GM19463 (cell line): Measurements from ENCODE around the gene SLC38A3.
"Not testable (repeated sequence)": the region's sequence is repeated elsewhere in the genome, so short reads cannot be mapped to it uniquely, and the experiment has no call there.

Source experiments
- ATAC-seq: cut with Tn5 transposase; IDR thresholded peaks from one replicate; pipeline ENCODE4 v1.9.1; 2021; ENCODE audit warnings: mild to moderate bottlenecking, moderate library complexity; ENCODE audit not compliant: unreplicated experiment

SLC38A3 gene

DNA sequence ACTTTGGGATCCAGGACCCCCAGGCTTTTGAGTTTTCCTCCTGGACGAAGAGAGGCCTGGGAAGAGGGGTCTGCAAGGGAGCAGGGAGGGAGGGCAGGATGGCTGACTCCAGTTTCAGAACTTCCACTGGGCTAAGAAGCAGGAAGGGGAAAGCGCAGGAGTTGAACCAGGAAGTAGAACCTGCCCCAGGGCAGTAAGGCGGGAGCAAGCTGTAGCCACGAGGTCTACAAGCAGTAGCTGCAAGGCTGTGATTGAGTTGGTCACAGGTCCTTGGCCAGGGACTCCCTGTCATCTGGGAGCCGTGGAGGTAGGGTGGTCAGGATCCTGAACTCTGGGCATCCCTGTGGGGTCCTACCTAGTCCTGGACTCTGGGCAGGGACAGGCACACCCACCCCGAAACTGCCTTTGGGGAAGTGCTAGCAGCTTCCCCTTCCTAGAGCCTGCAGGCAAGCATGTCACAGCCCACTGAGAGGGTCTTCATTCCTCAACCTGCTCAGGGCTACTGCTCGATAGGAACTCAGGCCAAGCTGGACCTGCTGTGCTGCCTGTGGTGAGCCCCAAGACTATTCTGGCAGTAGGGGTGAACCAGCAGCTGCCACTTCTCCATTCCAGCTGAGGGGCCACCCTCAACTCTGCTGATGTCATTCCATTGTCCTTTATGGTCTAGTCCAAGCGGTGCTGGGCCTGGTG is 25.2 kb downstream of the SLC38A3 start:
- ATAC-seq = no peak

- ATAC-seq = no peak
Observed at GRCh38 chr3:50230794-50231125, 25.7 kb downstream of the SLC38A3 start.

DNA sequence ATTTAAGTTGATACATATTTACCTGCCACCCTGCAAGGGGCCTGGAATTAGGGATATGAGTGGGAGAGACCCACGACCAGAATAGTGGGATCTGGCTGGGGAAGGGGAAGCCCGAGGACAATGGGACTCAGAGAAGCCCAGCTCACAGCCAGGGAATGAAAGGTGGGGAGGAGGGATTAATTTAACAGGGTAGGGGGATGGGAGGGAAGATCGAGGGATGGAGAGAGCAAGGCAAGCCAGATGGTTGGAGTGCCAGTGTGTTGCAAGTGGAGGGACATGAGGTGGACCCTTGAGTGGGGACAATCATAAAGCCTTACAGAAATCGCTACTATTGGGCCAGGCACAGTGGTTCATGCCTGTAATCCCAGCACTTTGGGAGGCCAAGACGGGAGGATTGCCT is 26.5 kb downstream of the SLC38A3 start:
- no peak for ATAC-seq

DNA sequence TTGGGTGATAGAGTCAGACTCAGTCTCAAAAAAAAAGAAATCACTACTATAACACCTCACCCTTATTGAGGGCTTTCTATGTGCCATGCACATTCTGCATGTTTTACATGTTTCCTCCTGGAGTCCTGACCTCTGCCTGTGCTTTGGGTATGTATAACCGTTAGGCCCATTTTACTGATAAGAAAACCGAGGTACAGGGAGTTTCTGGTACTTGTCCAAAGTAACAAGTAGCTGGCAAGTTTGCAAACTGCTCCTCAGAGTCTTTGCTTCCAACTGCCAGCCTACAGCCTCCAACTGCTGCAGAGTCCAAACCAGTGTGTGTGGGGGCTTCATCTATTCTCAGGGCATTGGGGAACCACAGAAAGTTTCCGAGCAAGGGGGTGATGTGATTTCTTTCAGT is 27.2 kb downstream of the SLC38A3 start:
- no peak for ATAC-seq

DNA sequence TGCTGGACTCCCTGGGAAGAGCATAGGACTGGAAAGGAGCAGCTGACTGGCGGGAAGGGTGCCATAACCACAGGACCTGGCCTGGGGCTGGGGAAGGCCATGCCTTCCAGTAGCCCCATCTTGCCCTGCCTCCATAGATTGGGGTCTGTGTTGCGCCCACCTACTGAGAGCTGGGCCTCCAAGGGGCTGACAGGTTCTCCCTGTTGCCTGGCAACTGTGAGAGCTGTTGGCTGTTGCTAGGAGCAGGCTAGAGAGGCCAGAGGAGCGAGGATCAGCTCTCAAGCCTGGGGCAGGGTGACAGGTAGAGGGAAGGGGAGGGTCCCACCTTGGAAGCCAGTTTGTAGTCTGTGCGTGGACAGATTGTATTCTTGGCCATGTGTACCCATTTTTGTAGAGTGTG is 28.1 kb downstream of the SLC38A3 start:
- no peak for ATAC-seq

DNA sequence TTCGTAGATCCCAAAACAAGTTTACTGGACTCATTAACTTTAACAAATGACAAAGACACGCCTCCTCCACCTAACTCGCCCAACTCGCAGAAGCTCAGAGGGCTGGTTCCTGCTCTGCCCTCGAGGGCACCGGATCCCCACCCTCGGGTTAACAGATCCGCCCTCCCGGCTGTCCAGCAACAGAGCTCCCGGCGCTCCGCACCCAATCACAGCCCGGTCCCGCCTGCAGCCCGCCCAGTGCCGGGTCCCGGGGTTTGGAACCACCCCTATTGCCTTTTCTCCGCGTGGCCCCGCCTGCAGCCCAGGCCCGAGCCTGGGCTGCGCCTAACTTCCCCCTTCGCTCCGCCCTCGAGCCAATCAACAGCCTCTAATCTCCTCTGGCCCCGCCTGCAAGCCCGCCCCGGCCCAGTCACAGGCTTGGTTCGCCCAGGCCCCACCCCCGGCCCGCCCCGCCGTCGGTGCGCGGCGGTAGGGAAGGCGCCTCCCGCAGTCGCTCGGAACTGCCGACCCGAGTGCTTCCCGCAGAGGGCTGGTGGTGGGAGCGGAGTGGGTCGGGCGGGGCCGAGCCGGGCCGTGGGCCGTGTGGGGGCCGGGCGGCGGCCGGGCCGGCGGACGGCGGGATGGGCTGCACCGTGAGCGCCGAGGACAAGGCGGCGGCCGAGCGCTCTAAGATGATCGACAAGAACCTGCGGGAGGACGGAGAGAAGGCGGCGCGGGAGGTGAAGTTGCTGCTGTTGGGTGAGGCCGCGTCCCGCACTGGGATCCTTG is 30.8 kb downstream of the SLC38A3 start, which contains the start of gene GNAI2:
Gene GNAI2, plus strand, starts transcription at position 489 of the 768 bp plus-strand sequence. Its CDS starts 132 bp downstream, at position 621.
- ATAC-seq = peak; percentile 92

DNA sequence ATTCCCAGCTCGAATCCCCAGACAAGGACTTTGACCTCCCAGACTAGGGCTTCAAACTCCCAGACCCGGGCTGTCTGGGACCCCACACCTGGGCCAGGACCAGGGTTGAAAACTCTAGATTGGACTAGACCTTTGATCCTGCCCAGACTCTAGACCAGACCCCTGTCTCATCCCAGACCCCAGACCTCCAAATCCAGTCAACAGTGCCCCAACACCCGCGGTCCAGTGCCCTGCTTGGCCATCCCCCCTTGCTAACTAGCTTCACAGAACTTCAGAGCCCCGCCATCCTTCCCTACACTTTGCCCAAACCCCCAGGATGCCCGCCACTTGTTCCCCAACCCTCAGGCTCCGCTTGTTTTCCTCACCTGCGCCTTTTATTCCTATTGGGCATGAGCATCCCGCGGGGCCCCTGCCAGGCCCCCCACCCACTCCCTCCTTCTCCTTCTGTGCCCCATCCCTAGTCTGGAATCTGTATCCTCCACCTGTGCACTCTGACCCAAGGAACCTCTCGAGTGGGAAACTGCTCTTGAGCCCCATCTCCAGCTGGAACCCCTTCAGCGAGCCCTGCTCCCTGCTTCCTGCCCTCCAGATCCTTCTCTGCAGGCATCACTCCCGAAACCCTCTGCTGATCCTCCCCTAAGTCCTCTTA is 31.5 kb downstream of the SLC38A3 start:
- no peak for ATAC-seq

DNA sequence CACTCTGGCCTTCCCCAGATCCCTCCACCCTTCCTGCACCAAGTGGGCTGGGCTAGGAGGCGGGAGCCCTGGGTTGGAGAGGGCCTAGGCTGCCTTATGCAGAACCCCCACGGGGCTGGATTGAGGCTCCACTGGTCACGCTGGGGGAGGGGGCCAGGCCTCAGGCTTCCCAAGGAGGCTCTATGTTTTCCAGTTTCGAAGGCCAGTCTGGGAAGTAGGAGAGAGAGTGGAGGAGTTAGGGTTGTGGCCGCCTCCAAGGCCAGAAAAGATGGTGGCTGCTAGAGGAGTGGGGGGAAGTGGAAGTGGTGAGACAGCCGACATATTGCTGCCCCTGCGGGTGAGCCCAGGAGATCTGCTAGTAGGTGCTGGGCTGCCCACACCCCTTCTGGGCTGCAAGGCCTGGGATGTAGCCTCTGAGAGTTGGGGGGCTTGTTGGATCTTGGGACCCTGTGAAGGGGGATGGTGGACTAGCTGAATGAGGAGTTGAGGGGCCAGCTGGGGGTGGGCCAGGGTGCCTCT is 32.1 kb downstream of the SLC38A3 start:
- no peak for ATAC-seq

DNA sequence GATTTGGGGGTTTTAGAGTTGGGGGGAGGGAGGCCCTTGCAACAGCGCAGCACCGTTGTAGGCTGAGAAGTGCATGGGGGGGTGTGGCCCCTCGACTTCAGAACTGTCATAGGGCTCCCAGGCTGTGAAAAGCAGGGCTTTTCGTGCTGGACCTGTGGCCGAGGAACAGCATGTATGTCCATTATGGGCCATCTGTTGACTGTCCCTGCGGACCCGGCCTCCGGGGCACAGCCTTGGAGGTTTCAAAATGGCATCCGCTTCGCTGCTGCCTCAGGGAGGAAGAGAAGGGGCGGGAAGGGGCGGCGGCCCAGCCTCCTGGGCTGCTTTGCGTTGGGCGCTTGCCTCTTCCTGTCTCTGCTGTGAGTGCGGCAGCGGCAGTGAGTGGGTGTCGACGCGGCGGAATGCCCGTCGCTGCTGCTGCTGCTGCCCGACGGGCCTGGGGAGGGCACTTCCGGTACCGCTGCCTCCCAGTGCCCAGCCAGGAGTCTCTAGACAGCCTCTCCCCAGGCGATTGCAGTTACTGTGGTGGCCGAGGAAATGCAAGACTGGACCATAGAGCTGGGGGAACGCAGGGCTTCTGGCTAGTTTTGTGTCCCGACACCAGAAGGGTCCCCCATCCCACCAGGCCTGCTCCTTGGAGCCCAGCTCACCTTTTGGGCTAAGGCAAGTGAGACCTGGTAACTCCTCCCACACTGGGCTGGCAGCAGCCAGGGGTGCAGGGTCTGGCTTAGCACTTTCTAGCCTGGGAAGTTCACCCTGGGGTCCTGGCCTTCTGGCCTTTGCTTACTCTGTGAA is 32.9 kb downstream of the SLC38A3 start:
- peak; percentile 37 for ATAC-seq

DNA sequence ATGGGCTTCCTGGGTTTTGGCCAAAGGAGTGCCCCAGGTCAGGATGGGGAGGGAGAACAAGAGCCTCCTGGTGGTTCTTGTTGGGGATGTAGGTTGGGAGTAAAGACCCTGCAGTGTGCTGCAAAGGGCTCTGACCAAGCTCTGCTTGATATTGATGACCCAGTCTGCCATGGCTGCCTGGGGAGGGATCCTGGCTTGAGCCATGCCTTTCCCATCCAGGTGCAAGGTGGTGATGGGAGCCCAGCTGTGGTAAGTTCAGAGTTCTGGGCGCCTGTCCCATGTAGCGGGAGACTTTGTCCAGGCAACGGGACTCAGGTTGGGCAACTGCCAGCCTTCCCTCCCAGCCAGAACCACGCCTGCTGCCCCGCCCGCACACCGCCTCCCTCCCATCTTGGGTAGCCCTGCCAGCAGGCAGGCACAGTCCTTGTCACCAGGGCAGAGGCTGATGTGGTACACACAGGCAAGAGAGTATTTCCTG is 33.5 kb downstream of the SLC38A3 start:
- ATAC-seq = no peak

DNA sequence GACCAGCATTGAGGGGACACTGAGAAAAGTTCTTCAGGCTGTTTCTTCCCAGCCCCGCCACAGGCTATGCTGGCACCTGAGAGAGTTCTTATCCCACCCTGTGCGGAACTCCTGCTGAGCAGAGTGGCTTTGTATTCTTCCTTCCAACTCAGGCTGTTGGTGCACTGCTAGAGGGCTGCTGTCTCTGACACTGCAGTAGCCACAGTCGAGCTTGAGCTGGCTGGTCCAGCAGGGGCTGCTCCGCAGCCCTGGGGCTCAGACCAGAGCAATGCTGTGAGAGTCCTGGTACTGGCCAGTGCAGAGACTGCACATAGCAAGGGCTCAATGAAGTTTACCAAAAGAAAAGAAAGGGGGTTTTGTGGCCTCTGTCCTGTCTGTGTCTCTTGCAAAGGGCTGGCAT is 34.6 kb downstream of the SLC38A3 start:
- ATAC-seq = no peak

GRCh38 chr3:50241163-50241562 is 36.1 kb downstream of the SLC38A3 start:
- no peak for ATAC-seq

DNA sequence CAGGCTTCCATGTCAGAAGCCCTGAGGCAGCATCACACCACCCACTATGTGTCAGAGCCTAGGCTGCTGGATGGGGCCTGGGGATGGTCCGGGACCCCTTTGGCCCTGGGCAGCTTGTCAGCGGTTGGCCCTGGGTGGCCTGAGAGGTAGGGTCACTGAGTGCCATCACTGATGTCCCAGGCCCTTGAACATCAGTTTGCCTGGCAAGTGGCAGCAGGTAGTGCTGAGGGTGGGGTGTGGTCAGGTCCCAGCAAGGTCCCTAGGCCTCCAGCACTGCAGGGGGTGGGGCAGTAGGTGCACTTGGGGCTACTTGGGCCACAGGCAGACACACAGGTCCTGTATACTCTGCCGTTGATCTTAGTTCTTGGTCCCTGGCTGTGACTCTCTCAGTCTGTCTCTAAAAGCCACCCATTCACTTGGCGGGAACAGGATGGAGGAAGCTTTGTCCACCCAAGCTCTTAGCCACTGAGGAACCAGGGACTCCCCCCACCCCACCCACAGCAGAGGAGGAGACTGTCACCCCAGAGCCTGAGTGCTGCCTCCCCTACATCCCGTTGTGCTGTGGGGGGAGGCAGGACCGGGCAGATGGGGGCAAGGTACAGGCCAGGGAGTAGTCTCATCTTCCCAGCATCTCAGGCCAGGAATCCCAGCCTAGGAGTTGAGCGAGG is 36.8 kb downstream of the SLC38A3 start:
- ATAC-seq = no peak

DNA sequence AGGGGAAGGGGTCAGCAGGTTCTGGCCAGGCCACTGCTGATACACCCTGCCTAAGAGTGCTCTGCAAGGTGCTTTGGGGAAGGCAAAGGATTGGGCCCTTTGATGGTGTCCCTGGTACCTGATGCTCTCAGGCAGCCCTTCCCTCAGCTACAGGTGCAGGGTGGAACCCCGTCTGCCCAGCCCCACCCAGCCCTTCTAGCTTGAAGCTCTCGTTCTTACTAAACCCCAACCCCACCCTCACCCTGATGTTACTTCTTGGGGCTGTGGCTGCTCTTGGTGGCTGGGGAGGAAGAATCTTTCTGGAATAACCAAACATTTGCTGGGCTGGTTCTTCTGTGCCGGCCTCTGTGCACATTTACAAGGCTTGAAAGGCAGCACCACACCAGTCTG is 37.3 kb downstream of the SLC38A3 start:
- no peak for ATAC-seq

DNA sequence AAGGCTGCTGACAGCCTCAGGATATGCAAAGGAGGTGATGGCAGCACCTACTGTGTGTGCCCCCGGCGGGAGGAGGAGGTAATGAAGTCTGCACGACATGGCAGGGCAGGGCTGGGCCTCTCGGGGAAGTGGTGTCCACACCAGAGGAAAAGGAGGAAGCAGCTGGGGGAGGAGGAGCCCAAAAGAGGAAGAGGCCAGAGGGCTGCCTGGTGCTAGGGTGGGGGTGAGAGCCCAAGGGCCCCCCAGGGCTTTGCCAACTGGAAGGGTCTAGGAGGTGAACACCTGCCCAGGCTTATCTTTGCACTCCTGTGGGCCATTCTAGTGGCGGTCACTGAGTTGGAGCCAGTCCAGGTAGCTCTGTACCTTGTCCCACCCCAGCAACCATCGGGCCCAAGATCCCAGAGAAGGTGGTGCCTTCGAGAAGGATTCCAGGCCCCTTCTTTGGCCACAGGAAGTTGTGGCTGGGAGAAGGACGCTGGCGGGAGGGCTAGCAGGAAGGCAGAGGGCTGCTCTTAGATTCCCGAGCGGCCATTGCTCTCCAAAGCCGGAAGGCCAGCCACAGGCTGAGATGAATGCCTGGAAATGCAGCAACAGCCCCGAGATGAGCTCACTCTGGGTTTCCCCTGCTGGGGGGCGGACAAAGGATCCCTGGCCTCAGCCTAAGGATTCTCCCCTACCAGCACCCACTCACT is 37.9 kb downstream of the SLC38A3 start:
- no peak for ATAC-seq

- no peak for ATAC-seq
Observed at GRCh38 chr3:50243543-50243895, 38.4 kb downstream of the SLC38A3 start.

DNA sequence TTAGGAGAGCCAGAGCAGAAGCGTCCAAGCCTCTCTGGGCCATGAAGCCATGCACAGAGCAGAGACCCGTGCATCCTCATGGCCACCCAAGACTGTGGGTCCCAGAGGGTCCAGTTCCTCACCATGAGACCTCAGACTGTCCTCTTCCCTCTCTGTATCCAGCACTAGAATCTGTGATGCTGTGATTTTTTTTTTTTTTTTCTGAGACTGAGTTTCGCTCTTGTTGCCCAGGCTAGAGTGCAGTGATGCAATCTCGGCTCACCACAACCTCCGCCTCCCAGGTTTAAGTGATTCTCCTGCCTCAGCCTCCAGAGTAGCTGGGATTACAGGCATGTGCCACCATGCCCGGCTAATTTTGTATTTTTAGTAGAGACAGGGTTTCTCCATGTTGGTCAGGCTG is 39.7 kb downstream of the SLC38A3 start:
- ATAC-seq = not testable (repeated sequence)

DNA sequence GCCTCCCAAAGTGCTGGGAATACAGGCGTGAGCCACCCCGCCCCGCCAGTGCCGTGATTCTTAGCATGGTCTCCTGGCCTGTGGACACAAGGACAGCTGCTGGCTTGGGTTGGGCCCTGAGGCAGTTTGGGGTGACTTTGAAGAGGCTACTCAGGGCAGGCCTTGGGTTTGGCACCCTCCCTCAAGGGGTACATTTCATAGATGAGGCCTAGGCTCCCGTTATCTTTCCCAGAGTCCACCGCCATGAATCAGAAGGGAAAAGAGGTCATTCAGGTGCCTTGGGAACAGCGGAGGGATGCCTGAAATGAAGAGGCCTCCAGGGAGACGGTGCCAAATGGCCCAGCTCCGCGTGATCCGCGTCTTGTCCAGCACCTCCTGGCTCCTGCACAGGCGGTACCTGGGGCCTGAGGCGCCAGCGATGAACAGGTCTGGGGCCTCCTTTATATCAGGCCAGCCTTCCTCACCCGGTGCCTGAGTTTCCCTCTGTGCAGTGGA is 40.2 kb downstream of the SLC38A3 start:
- ATAC-seq = no peak

DNA sequence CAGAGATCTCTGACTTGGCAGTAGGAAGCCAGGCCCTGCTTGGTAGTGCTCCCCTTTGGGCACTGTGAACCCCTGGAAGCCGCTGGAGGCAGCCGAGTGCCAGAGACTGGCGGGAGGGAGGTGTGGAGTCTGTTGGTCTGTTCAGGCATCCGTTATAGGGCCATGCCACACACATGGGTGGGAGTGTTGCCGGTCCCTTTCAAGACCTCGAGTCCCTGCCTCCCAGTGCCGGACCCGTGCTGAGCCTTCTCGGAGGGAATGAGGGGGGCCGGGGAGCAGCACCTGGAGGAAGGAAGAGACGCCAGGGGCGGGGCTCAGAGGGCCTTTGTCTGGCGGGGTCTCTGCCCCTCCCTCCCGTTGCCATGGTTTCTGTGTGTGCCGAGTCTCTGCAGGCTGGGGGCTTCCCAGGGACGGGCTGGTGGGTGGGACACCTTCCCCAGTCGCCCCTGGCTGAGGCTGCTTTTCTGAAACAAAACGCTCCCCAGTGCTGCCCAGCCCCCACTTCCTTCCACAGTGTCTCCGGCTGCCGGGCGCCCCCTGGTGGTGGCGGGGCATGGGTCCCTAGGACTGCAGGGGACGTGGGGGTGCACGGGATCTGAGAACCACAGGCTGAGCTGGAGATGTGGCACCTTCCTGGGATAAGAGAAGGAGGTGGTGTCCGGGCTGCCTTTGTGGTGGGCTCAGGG is 40.9 kb downstream of the SLC38A3 start:
- ATAC-seq = peak; percentile 64
